Activated T-cell treated with anti-CD3 and anti-CD28 coated beads, Interleukin-2, amount 50 U/mL, for 24 hours (primary cell): ENCODE data around the gene GMDS.

ENCODE experiments used
- DNase-seq: peaks from one replicate; pipeline ENCODE4 v3.0.0-alpha.2; 2020
- H3K27ac Mint-ChIP-seq: 2 replicates; pipeline ENCODE4 v1.8.0; 2020; ENCODE audit warnings: mild to moderate bottlenecking, mixed read lengths
- H3K27me3 Mint-ChIP-seq: 2 replicates; pipeline ENCODE4 v1.8.0; 2020; ENCODE audit warnings: mixed read lengths
- H3K36me3 Mint-ChIP-seq: 2 replicates; pipeline ENCODE4 v1.8.0; 2020; ENCODE audit warnings: low read depth, mixed read lengths
- H3K4me1 Mint-ChIP-seq: 2 replicates; pipeline ENCODE4 v1.8.0; 2020; ENCODE audit warnings: low read depth, mixed read lengths
- H3K4me3 Mint-ChIP-seq: 2 replicates; pipeline ENCODE4 v1.8.0; 2020; ENCODE audit warnings: mild to moderate bottlenecking, moderate library complexity, mixed read lengths
- H3K9me3 Mint-ChIP-seq: 2 replicates; pipeline ENCODE4 v1.8.0; 2020; ENCODE audit warnings: mixed read lengths

The GMDS gene

DNA sequence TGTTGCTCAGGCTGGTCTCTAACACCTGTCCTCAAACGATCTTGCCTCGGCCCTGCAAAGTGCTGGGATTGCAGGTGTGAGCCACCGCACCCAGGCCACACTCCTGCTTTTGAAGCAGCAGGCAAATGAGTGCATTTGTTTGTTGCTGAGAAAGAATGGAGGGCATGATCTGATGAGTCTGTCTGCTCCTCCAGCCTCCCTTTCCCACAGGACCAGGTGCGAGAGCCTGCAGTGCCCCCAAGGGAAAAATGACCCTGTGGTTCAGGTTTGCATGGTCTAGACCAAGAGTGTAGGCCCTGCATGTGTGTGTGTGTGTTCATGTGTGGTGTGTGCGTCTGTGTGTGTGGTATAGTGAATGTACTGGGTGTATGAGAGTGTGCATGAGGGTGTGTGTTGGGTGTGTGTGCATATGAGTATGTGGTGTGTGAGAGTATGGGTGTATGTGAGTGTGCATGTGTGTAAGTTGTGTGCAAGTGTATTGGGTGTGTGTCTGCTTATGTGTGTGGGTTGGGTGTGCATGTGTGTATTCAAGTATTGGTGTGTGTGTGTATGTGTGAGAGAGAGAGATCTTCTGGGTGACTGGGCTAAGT, 658.4 kb downstream of the GMDS start:
- Mint-ChIP-seq H3K27ac (no peak overlapping the region), H3K36me3 (no peaks in the 10 kb centered on the region), H3K4me1 (no peaks in the 10 kb centered on the region), H3K27me3 (peaks cover 24% of the 10 kb centered on the region), H3K4me3 (no peak overlapping the region), H3K9me3 (no peaks in the 10 kb centered on the region)
- no peak for DNase-seq

DNA sequence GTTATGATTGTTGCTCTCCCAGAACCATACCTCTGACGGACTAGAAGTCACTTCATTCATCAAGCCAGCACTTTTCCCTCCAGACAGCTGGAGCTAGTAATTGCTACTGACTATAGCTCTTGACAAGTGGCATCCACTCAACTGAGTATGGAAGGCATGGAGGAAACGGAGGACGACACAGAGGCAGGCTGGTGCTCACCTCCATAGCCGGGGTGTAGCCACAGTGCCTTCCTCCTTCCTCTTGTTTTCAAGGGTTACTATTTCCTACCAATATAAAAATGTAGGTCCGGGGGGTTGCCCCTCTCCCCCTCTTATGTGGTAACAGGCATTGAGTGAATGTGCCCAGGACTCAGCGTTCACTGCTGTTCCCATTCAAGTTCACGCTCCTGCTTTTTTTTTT, 659.1 kb downstream of the GMDS start:
- Mint-ChIP-seq H3K27me3 (peaks cover 28% of the 10 kb centered on the region), H3K4me3 (no peak overlapping the region), H3K27ac (no peak overlapping the region), H3K4me1 (no peaks in the 10 kb centered on the region), H3K9me3 (no peaks in the 10 kb centered on the region), H3K36me3 (no peaks in the 10 kb centered on the region)
- DNase-seq = no peak

- Mint-ChIP-seq H3K9me3 (no peaks in the 10 kb centered on the region), H3K27ac (no peak overlapping the region), H3K27me3 (peaks cover 28% of the 10 kb centered on the region), H3K4me3 (no peak overlapping the region), H3K36me3 (no peaks in the 10 kb centered on the region), H3K4me1 (no peaks in the 10 kb centered on the region)
- DNase-seq = no peak
Observed at GRCh38 chr6:1585669-1586049, 659.7 kb downstream of the GMDS start.

GRCh38 chr6:1584996-1585668, 660.3 kb downstream of the GMDS start:
- Mint-ChIP-seq H3K27ac (no peak overlapping the region), H3K9me3 (no peaks in the 10 kb centered on the region), H3K27me3 (peaks cover 24% of the 10 kb centered on the region), H3K36me3 (no peaks in the 10 kb centered on the region), H3K4me3 (no peak overlapping the region), H3K4me1 (no peaks in the 10 kb centered on the region)
- no peak for DNase-seq

- Mint-ChIP-seq H3K27me3 (peaks cover 18% of the 10 kb centered on the region), H3K27ac (no peak overlapping the region), H3K4me3 (no peak overlapping the region)
Observed at GRCh38 chr6:1584146-1584545, 661.3 kb downstream of the GMDS start.

DNA sequence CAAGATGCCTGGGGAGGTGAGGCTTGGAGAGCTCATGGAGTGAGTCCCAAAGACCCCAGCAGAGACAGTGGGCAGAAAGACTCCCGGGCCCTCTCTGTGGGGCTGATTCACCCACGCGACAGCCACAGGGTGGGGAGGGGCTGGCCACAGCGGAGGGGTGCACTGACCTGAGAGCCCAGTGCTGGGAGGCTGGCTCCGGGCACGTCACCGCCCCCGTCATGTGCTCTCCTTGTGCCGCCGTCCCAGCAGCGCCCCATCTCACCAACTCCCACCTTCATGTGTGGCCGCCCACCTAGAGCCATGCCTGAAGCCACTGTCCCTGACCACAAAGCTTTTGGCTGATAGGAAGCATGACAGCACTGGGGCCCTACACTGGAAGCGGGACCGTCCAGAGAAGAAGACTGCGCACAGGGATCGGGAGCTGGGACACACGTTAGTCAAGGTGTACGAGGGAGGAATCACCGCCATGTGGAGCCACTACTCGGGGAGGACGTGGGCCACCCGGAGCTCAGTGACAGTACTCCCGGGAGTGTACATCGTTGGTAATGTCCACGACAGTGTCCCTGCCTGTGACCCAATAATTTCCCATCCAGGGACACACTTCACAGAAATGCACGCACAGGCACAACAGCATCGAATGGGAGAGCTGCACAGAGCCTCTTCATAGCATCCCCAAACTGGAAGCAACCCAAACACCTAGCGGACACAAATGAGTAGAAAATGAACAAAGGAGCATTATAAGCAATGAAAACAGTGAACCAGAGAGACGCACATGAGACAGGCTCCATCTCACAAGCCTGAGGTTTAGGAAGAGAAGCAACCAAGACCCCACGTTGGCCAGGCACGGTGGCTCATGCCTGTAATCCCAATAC, 664.0 kb downstream of the GMDS start:
- H3K27ac Mint-ChIP-seq = no peak overlapping the region
- no peaks in the 10 kb centered on the region for H3K4me1 Mint-ChIP-seq
- peaks cover 14% of the 10 kb centered on the region for H3K27me3 Mint-ChIP-seq
- no peaks in the 10 kb centered on the region for H3K36me3 Mint-ChIP-seq
- no peaks in the 10 kb centered on the region for H3K9me3 Mint-ChIP-seq
- no peak overlapping the region for H3K4me3 Mint-ChIP-seq
- no peak for DNase-seq

More at GRCh38 chr6:1584146-1584545, 661.3 kb downstream of the GMDS start:
- H3K9me3 Mint-ChIP-seq = no peaks in the 10 kb centered on the region
- no peaks in the 10 kb centered on the region for H3K36me3 Mint-ChIP-seq
- no peak for DNase-seq
- no peaks in the 10 kb centered on the region for H3K4me1 Mint-ChIP-seq

- Mint-ChIP-seq H3K4me3 (no peak overlapping the region), H3K27ac (no peak overlapping the region), H3K4me1 (no peaks in the 10 kb centered on the region), H3K9me3 (no peaks in the 10 kb centered on the region), H3K27me3 (peaks cover 14% of the 10 kb centered on the region), H3K36me3 (no peaks in the 10 kb centered on the region)
- no peak for DNase-seq
Observed at GRCh38 chr6:1580585-1580984, 664.8 kb downstream of the GMDS start.

DNA sequence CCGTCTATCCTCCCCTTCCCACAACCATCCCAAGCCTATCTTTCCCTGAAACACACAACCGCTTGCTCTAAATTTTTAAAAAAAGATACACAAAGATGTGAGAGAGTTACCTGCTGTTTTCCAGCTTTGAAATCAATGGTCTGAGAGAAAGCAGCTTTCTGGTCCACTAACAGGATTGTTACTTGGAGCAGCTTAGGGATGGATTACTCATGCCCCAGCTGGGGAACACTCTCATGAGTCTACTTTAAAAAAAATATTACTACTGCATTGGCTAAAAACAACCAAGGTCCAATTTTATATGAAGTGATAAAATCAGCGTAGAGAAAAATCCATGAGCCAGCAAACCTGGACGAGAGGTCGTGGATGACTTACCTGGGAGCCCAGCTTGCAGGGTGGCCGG, 665.3 kb downstream of the GMDS start:
- H3K27me3 Mint-ChIP-seq = peaks cover 12% of the 10 kb centered on the region
- no peaks in the 10 kb centered on the region for H3K9me3 Mint-ChIP-seq
- H3K4me1 Mint-ChIP-seq = no peaks in the 10 kb centered on the region
- H3K4me3 Mint-ChIP-seq = no peak overlapping the region
- H3K36me3 Mint-ChIP-seq = no peaks in the 10 kb centered on the region
- no peak for DNase-seq
- no peak overlapping the region for H3K27ac Mint-ChIP-seq

DNA sequence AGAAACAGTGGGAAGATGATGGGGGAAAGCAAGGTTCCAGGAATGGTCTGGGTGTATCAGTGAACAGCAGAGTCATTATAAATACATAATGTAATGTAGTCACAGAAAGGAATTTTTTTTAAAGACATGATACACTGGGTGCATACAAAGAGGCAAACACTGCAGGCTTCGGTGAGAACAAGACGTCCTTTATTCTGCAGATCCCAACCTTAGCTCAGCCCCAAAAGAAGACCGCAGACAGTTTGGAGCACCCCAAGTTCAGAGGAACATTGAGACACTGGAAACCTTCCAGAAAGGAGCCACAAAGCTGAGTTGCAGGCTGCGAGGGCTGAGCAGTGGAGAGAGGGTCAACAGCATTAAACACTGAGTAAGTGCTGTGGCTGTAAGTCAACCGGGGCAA, 666.3 kb downstream of the GMDS start:
- H3K27me3 Mint-ChIP-seq = peaks cover 15% of the 10 kb centered on the region

GRCh38 chr6:1577896-1578745, 667.3 kb downstream of the GMDS start:
- Mint-ChIP-seq H3K4me3 (no peak overlapping the region), H3K36me3 (no peaks in the 10 kb centered on the region), H3K4me1 (no peaks in the 10 kb centered on the region), H3K27ac (no peak overlapping the region), H3K27me3 (peaks cover 19% of the 10 kb centered on the region), H3K9me3 (no peaks in the 10 kb centered on the region)
- DNase-seq = no peak

More for the DNA sequence above, 666.3 kb downstream of the GMDS start:
- no peaks in the 10 kb centered on the region for H3K36me3 Mint-ChIP-seq
- no peaks in the 10 kb centered on the region for H3K9me3 Mint-ChIP-seq
- DNase-seq = no peak
- no peak overlapping the region for H3K4me3 Mint-ChIP-seq
- H3K4me1 Mint-ChIP-seq = no peaks in the 10 kb centered on the region
- H3K27ac Mint-ChIP-seq = no peak overlapping the region

- Mint-ChIP-seq H3K4me1 (no peaks in the 10 kb centered on the region), H3K9me3 (no peaks in the 10 kb centered on the region), H3K36me3 (no peaks in the 10 kb centered on the region), H3K27ac (no peak overlapping the region), H3K4me3 (no peak overlapping the region), H3K27me3 (peaks cover 22% of the 10 kb centered on the region)
- DNase-seq = no peak
Observed at GRCh38 chr6:1577146-1577680, 668.2 kb downstream of the GMDS start.

- H3K36me3 Mint-ChIP-seq = no peaks in the 10 kb centered on the region
- peaks cover 5% of the 10 kb centered on the region for H3K9me3 Mint-ChIP-seq
- H3K27ac Mint-ChIP-seq = no peak overlapping the region
- no peak for DNase-seq
- peaks cover 22% of the 10 kb centered on the region for H3K27me3 Mint-ChIP-seq
- H3K4me3 Mint-ChIP-seq = no peak overlapping the region
- H3K4me1 Mint-ChIP-seq = no peaks in the 10 kb centered on the region
Observed at GRCh38 chr6:1576711-1577110, 668.7 kb downstream of the GMDS start.

- no peak for DNase-seq
- Mint-ChIP-seq H3K36me3 (no peaks in the 10 kb centered on the region), H3K9me3 (peaks cover 10% of the 10 kb centered on the region), H3K4me1 (no peaks in the 10 kb centered on the region), H3K4me3 (no peak overlapping the region), H3K27me3 (peaks cover 17% of the 10 kb centered on the region), H3K27ac (no peak overlapping the region)
Observed at GRCh38 chr6:1576166-1576565, 669.2 kb downstream of the GMDS start.
